Activated CD8-positive, alpha-beta memory T cell treated with anti-CD3 and anti-CD28 coated beads, Interleukin-2, amount 50 U/mL, for 1 hour (primary cell): Measurements from ENCODE around the gene TLR3.

Experiments
- DNase-seq: peaks from one replicate; pipeline ENCODE4 v3.0.0-alpha.2; 2020; ENCODE audit errors: extremely low read depth

Gene TLR3

GRCh38 chr4:186104890-186105646, 36.1 kb downstream of the TLR3 start:
- no peak for DNase-seq

- DNase-seq: no peak
Observed at GRCh38 chr4:186105647-186106321, 36.8 kb downstream of the TLR3 start.

GRCh38 chr4:186107947-186108346, 39.0 kb downstream of the TLR3 start:
- DNase-seq: no peak

GRCh38 chr4:186108391-186108790, 39.4 kb downstream of the TLR3 start:
- no peak for DNase-seq

- no peak for DNase-seq
Observed at GRCh38 chr4:186109245-186109644, 40.3 kb downstream of the TLR3 start.

GRCh38 chr4:186116697-186117096, 47.7 kb downstream of the TLR3 start:
- DNase-seq: no peak

GRCh38 chr4:186118582-186118981, 49.6 kb downstream of the TLR3 start:
- no peak for DNase-seq

GRCh38 chr4:186121057-186121456, 52.1 kb downstream of the TLR3 start:
- DNase-seq: no peak

- no peak for DNase-seq
Observed at GRCh38 chr4:186128842-186129241, 59.9 kb downstream of the TLR3 start.

GRCh38 chr4:186131935-186132334, 63.0 kb downstream of the TLR3 start:
- DNase-seq: no peak

GRCh38 chr4:186132577-186133242, 63.8 kb downstream of the TLR3 start:
- DNase-seq: no peak

- no peak for DNase-seq
Observed at GRCh38 chr4:186134257-186134656, 65.3 kb downstream of the TLR3 start.

- DNase-seq: no peak
Observed at GRCh38 chr4:186134861-186135260, 65.9 kb downstream of the TLR3 start.

- no peak for DNase-seq
Observed at GRCh38 chr4:186137196-186137794, 68.3 kb downstream of the TLR3 start.
